Astrocyte (in vitro differentiated cells and primary cell): ENCODE data around the gene MATN1. TPM values are rescaled to one million over a fixed set of nuclear protein-coding genes. Genes with fewer than 3 reads are reported as not detected.

Experiments used
- DNase-seq: peaks from one replicate; pipeline ENCODE4 v3.0.0-alpha.2; 2010; ENCODE audit warnings: low read depth
- FAIRE-seq: peaks from 2 replicates; lab custom pipeline; 2011; peaks lifted over from hg19 to GRCh38; lab: Jason Lieb, UNC
- H2AFZ ChIP-seq: 2 replicates; pipeline ENCODE4 v1.6.0; 2012; ENCODE audit warnings: low read depth, low read length, inconsistent platforms
- H3K27ac ChIP-seq: 2 replicates; pipeline ENCODE4 v1.5.1; 2011; ENCODE audit warnings: low read depth, low read length, inconsistent platforms
- H3K27me3 ChIP-seq: 2 replicates; pipeline ENCODE4 v1.6.0; 2011; ENCODE audit warnings: low read length, inconsistent platforms; ENCODE audit not compliant: insufficient read depth
- H3K36me3 ChIP-seq: 2 replicates; pipeline ENCODE4 v1.5.1; 2011; ENCODE audit warnings: low read length, inconsistent platforms; ENCODE audit not compliant: insufficient read depth
- H3K4me1 ChIP-seq: 2 replicates; pipeline ENCODE4 v1.5.1; 2011; ENCODE audit warnings: low read length, inconsistent platforms; ENCODE audit not compliant: insufficient read depth
- H3K4me2 ChIP-seq: 2 replicates; pipeline ENCODE4 v1.6.0; 2012; ENCODE audit warnings: low read length, inconsistent platforms
- H3K4me3 ChIP-seq: 2 replicates; pipeline ENCODE4 v1.5.1; 2011; ENCODE audit warnings: low read depth, mild to moderate bottlenecking, low read length, inconsistent platforms; ENCODE audit not compliant: insufficient read depth
- H3K79me2 ChIP-seq: 2 replicates; pipeline ENCODE4 v1.6.0; 2012; ENCODE audit warnings: mild to moderate bottlenecking, low read length, inconsistent platforms; ENCODE audit not compliant: insufficient read depth
- H3K9ac ChIP-seq: 2 replicates; pipeline ENCODE4 v1.6.0; 2012; ENCODE audit warnings: mild to moderate bottlenecking, low read length, inconsistent platforms
- H3K9me3 ChIP-seq: 2 replicates; pipeline ENCODE4 v1.5.1; 2012; ENCODE audit warnings: low read depth, mild to moderate bottlenecking, low read length, inconsistent platforms; ENCODE audit not compliant: insufficient read depth
- H4K20me1 ChIP-seq: 2 replicates; pipeline ENCODE4 v1.6.0; 2012; ENCODE audit warnings: low read length, inconsistent platforms; ENCODE audit not compliant: insufficient read depth
- H3K27ac Mint-ChIP-seq: one replicate; pipeline ENCODE4 v1.8.0; 2021; ENCODE audit warnings: mild to moderate bottlenecking, mixed read lengths; ENCODE audit not compliant: unreplicated experiment
- H3K27me3 Mint-ChIP-seq: one replicate; pipeline ENCODE4 v1.8.0; 2021; ENCODE audit warnings: low read depth, mixed read lengths; ENCODE audit not compliant: unreplicated experiment
- H3K36me3 Mint-ChIP-seq: one replicate; pipeline ENCODE4 v1.8.0; 2021; ENCODE audit warnings: low read depth, mixed read lengths; ENCODE audit not compliant: unreplicated experiment
- H3K4me1 Mint-ChIP-seq: one replicate; pipeline ENCODE4 v1.8.0; 2021; ENCODE audit warnings: low read depth, mixed read lengths; ENCODE audit not compliant: unreplicated experiment
- H3K4me3 Mint-ChIP-seq: one replicate; pipeline ENCODE4 v1.8.0; 2021; ENCODE audit warnings: mild to moderate bottlenecking, moderate library complexity, mixed read lengths; ENCODE audit not compliant: unreplicated experiment
- H3K9me3 Mint-ChIP-seq: one replicate; pipeline ENCODE4 v1.8.0; 2021; ENCODE audit warnings: mild to moderate bottlenecking, mixed read lengths; ENCODE audit not compliant: unreplicated experiment
- CTCF ChIP-seq: IDR thresholded peaks from 2 replicates; pipeline ENCODE4 v1.5.1; 2011; ENCODE audit warnings: low read depth, mild to moderate bottlenecking, inconsistent platforms, low read length, moderate library complexity; ENCODE audit not compliant: insufficient read depth
- EZH2 ChIP-seq: IDR thresholded peaks from 2 replicates; pipeline ENCODE4 v1.6.1; 2012; ENCODE audit warnings: mild to moderate bottlenecking, low read length, inconsistent platforms; ENCODE audit not compliant: insufficient read depth
- total RNA-seq: library from RNA; stranded (reverse); gene quantifications from 2 replicates; pipeline ENCODE4 v1.2.1, GENCODE V29; 2021

MATN1 gene
- total RNA-seq, 1 donor from 2014 or later, result 0.32 TPM

- Mint-ChIP-seq H3K4me1 (peaks cover 1% of the 10 kb centered on the region), H3K27me3 (peaks cover 41% of the 10 kb centered on the region), H3K27ac (no peak overlapping the region), H3K4me3 (no peak overlapping the region), H3K36me3 (no peaks in the 10 kb centered on the region), H3K9me3 (no peaks in the 10 kb centered on the region)
- H3K36me3 ChIP-seq, result no peaks in the 10 kb centered on the region
- no peak for TF ChIP-seq EZH2
- TF ChIP-seq CTCF, result no peak
- H3K27ac ChIP-seq, result no peak overlapping the region
- no peaks in the 10 kb centered on the region for H3K9me3 ChIP-seq
- FAIRE-seq (no peak), DNase-seq (no peak)
- no peaks in the 10 kb centered on the region for H3K79me2 ChIP-seq
- H3K4me3 ChIP-seq, result no peak overlapping the region
- H3K27me3 ChIP-seq, result peaks cover 8% of the 10 kb centered on the region
- H2AFZ ChIP-seq, result no peak overlapping the region
- no peaks in the 10 kb centered on the region for H4K20me1 ChIP-seq
- peaks cover 2% of the 10 kb centered on the region for H3K4me1 ChIP-seq
- H3K9ac ChIP-seq, result no peak overlapping the region
- H3K4me2 ChIP-seq, result no peak overlapping the region
Measured at GRCh38 chr1:30663596-30664091, 59.7 kb downstream of the MATN1 start.

GRCh38 chr1:30662291-30662840 lies 61.0 kb downstream of the MATN1 start:
- H3K27ac ChIP-seq, result no peak overlapping the region
- no peak overlapping the region for H3K4me3 ChIP-seq
- no peaks in the 10 kb centered on the region for H3K36me3 ChIP-seq
- no peaks in the 10 kb centered on the region for H3K79me2 ChIP-seq
- H3K36me3 Mint-ChIP-seq, result no peaks in the 10 kb centered on the region
- H3K27me3 ChIP-seq, result peaks cover 8% of the 10 kb centered on the region
- H3K4me1 ChIP-seq, result no peaks in the 10 kb centered on the region
- no peak for DNase-seq
- peaks cover 48% of the 10 kb centered on the region for H3K27me3 Mint-ChIP-seq
- H4K20me1 ChIP-seq, result no peaks in the 10 kb centered on the region
- H3K9ac ChIP-seq, result no peak overlapping the region
- no peak overlapping the region for H2AFZ ChIP-seq
- H3K4me2 ChIP-seq, result no peak overlapping the region
- H3K9me3 Mint-ChIP-seq, result no peaks in the 10 kb centered on the region
- FAIRE-seq, result no peak
- TF ChIP-seq EZH2, result no peak
- no peak for TF ChIP-seq CTCF
- no peak overlapping the region for H3K27ac Mint-ChIP-seq
- peaks cover 1% of the 10 kb centered on the region for H3K4me1 Mint-ChIP-seq
- no peaks in the 10 kb centered on the region for H3K9me3 ChIP-seq
- no peak overlapping the region for H3K4me3 Mint-ChIP-seq

- Histone ChIP-seq H3K9ac (no peak overlapping the region), H3K4me2 (no peak overlapping the region), H3K36me3 (no peaks in the 10 kb centered on the region), H3K4me3 (no peak overlapping the region), H3K4me1 (no peaks in the 10 kb centered on the region), H3K9me3 (no peaks in the 10 kb centered on the region), H3K27me3 (peaks cover 8% of the 10 kb centered on the region), H4K20me1 (no peaks in the 10 kb centered on the region), H3K27ac (no peak overlapping the region), H2AFZ (no peak overlapping the region), H3K79me2 (no peaks in the 10 kb centered on the region)
- Mint-ChIP-seq H3K27ac (no peak overlapping the region), H3K36me3 (no peaks in the 10 kb centered on the region), H3K4me1 (peaks cover 1% of the 10 kb centered on the region), H3K27me3 (peaks cover 48% of the 10 kb centered on the region), H3K9me3 (no peaks in the 10 kb centered on the region), H3K4me3 (no peak overlapping the region)
- TF ChIP-seq CTCF, result no peak
- no peak for TF ChIP-seq EZH2
- DNase-seq, result no peak
- no peak for FAIRE-seq
Measured at GRCh38 chr1:30661311-30661710, 62.1 kb downstream of the MATN1 start.
